ENCODE measurements around the gene CARD16. TPM values are rescaled to one million over a fixed set of nuclear protein-coding genes. Genes with fewer than 3 reads are reported as not detected.

The CARD16 gene
- polyA plus RNA-seq, 1 of the 3 experiments (the other 2 are of a cell fraction), result not detected

DNA sequence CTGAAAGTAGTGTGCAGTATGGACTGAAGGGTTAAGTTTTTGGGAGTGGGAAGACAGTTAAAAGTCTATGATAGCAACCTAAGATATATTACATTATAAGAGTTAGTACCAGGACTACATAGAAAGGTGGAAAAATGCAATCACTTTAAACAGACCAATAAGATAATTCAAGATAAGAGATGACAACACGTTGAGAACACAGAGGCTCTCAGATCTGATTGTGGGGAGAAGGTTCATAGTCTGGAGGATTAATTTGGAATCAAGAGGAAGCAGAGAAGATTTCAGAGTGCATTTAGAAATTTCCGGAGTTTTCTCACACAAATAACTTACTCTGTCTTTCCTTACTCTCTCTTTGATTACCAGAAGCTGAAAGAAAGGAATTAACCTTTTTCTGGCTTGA, 22.6 kb downstream of the CARD16 start (continued):
- TF ChIP-seq, protein P1, sequence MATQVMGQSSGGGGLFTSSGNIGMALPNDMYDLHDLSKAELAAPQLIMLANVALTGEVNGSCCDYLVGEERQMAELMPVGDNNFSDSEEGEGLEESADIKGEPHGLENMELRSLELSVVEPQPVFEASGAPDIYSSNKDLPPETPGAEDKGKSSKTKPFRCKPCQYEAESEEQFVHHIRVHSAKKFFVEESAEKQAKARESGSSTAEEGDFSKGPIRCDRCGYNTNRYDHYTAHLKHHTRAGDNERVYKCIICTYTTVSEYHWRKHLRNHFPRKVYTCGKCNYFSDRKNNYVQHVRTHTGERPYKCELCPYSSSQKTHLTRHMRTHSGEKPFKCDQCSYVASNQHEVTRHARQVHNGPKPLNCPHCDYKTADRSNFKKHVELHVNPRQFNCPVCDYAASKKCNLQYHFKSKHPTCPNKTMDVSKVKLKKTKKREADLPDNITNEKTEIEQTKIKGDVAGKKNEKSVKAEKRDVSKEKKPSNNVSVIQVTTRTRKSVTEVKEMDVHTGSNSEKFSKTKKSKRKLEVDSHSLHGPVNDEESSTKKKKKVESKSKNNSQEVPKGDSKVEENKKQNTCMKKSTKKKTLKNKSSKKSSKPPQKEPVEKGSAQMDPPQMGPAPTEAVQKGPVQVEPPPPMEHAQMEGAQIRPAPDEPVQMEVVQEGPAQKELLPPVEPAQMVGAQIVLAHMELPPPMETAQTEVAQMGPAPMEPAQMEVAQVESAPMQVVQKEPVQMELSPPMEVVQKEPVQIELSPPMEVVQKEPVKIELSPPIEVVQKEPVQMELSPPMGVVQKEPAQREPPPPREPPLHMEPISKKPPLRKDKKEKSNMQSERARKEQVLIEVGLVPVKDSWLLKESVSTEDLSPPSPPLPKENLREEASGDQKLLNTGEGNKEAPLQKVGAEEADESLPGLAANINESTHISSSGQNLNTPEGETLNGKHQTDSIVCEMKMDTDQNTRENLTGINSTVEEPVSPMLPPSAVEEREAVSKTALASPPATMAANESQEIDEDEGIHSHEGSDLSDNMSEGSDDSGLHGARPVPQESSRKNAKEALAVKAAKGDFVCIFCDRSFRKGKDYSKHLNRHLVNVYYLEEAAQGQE (IDR thresholded peaks at IDR 0.05; ENCODE audit: low read depth, low read length), result no peak
- TF ChIP-seq, protein P2, sequence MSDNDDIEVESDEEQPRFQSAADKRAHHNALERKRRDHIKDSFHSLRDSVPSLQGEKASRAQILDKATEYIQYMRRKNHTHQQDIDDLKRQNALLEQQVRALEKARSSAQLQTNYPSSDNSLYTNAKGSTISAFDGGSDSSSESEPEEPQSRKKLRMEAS (IDR thresholded peaks at IDR 0.05; ENCODE audit: low read depth), result no peak

- CTCF ChIA-PET, result no interaction called here
Measured at GRCh38 chr11:105007463-105007862, 37.7 kb downstream of the CARD16 start.

More at GRCh38 chr11:105007463-105007862, 37.7 kb downstream of the CARD16 start:
- Histone ChIP-seq H3F3A (replicated peaks; ENCODE audit: insufficient read depth) (no peaks in the 10 kb centered on the region), H3K9me3 (no peaks in the 10 kb centered on the region), H2AFZ (ENCODE audit: low read depth) (0 out of 2 replicates have a peak overlapping the region, but pooled peaks have one; percentile 41), H3K79me2 (ENCODE audit: insufficient read depth) (no peaks in the 10 kb centered on the region), H3K27ac (ENCODE audit: low read depth in 2 of 2, low read length in 1 of 2) (no peak overlapping the region), H3K4me1 (ENCODE audit: control insufficient read depth in 1 of 2, insufficient read depth in 2 of 2, low read depth in 1 of 2, low read length in 1 of 2) (peaks cover 0 to 5% of the 10 kb centered on the region in 2 experiments; a peak in 2 of 4 replicates), H3K36me3 (replicated peaks in 1 of 2; ENCODE audit: control insufficient read depth in 1 of 2, insufficient read depth in 2 of 2, low read length in 1 of 2) (no peaks in the 10 kb centered on the region), H3K27me3 (ENCODE audit: insufficient read depth) (no peaks in the 10 kb centered on the region), H3K4me2 (no peak overlapping the region), H4K20me1 (ENCODE audit: insufficient read depth) (no peaks in the 10 kb centered on the region), H3K9ac (no peak overlapping the region), H3K4me3 (ENCODE audit: low read depth in 2 of 2, low read length in 1 of 2) (no peak overlapping the region), H3K9me2 (no peaks in the 10 kb centered on the region)
- TF ChIP-seq, protein P3, sequence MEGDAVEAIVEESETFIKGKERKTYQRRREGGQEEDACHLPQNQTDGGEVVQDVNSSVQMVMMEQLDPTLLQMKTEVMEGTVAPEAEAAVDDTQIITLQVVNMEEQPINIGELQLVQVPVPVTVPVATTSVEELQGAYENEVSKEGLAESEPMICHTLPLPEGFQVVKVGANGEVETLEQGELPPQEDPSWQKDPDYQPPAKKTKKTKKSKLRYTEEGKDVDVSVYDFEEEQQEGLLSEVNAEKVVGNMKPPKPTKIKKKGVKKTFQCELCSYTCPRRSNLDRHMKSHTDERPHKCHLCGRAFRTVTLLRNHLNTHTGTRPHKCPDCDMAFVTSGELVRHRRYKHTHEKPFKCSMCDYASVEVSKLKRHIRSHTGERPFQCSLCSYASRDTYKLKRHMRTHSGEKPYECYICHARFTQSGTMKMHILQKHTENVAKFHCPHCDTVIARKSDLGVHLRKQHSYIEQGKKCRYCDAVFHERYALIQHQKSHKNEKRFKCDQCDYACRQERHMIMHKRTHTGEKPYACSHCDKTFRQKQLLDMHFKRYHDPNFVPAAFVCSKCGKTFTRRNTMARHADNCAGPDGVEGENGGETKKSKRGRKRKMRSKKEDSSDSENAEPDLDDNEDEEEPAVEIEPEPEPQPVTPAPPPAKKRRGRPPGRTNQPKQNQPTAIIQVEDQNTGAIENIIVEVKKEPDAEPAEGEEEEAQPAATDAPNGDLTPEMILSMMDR (IDR thresholded peaks at IDR 0.05), result no peak
- TF ChIP-seq RFX5 (IDR thresholded peaks at IDR 0.05; ENCODE audit: low read length) (no peak), ELF1 (IDR thresholded peaks at IDR 0.05) (no peak), CHD2 (IDR thresholded peaks at IDR 0.05; ENCODE audit: low read length, partially characterized antibody) (no peak), NFIC (IDR thresholded peaks at IDR 0.05; ENCODE audit: borderline replicate concordance) (no peak), RXRA (IDR thresholded peaks at IDR 0.05; ENCODE audit: borderline replicate concordance, low read depth) (no peak), GABPA (IDR thresholded peaks at IDR 0.05; ENCODE audit: low read depth) (no peak), FOXM1 (IDR thresholded peaks at IDR 0.05; ENCODE audit: low read depth) (no peak), GATA2 (CRISPR knock-in tag; IDR thresholded peaks at IDR 0.05) (no peak), FOXJ3 (CRISPR knock-in tag; IDR thresholded peaks at IDR 0.05) (no peak), TAF1 (IDR thresholded peaks at IDR 0.05; ENCODE audit: borderline replicate concordance, low read depth, low read length) (no peak), POLR2AphosphoS5 (IDR thresholded peaks at IDR 0.05; ENCODE audit: low read depth, low read length) (no peak), RAD21 (IDR thresholded peaks at IDR 0.05; ENCODE audit: low read length) (no peak)
- TF ChIP-seq, protein P1 (IDR thresholded peaks at IDR 0.05; ENCODE audit: low read depth, low read length), result no peak
- TF ChIP-seq, protein P4, sequence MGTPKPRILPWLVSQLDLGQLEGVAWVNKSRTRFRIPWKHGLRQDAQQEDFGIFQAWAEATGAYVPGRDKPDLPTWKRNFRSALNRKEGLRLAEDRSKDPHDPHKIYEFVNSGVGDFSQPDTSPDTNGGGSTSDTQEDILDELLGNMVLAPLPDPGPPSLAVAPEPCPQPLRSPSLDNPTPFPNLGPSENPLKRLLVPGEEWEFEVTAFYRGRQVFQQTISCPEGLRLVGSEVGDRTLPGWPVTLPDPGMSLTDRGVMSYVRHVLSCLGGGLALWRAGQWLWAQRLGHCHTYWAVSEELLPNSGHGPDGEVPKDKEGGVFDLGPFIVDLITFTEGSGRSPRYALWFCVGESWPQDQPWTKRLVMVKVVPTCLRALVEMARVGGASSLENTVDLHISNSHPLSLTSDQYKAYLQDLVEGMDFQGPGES (IDR thresholded peaks at IDR 0.05; ENCODE audit: low read depth, low read length), result no peak
- TF ChIP-seq, protein P5, sequence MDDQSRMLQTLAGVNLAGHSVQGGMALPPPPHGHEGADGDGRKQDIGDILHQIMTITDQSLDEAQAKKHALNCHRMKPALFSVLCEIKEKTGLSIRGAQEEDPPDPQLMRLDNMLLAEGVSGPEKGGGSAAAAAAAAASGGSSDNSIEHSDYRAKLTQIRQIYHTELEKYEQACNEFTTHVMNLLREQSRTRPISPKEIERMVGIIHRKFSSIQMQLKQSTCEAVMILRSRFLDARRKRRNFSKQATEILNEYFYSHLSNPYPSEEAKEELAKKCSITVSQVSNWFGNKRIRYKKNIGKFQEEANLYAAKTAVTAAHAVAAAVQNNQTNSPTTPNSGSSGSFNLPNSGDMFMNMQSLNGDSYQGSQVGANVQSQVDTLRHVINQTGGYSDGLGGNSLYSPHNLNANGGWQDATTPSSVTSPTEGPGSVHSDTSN (IDR thresholded peaks at IDR 0.05), result no peak
- DNase-seq, result no peak
- POLR2A ChIA-PET, result no interaction called here

All from SK-N-SH (cell line).